NCI-H524 treated with DMSO at 0.1 percent for 48 hours (cell line): Measurements from ENCODE around the gene DOCK2.
A peak's percentile ranks its signal among the peaks of the same experiment; 100 is the strongest.
"Not testable (repeated sequence)": the region's sequence is repeated elsewhere in the genome, so short reads cannot be mapped to it uniquely, and the experiment has no call there.

ENCODE experiments used
- DNase-seq: peaks from one replicate; lab custom pipeline; 2025; lab: John Stamatoyannopoulos, UW

Gene DOCK2

GRCh38 chr5:169756071-169756765 is 119.1 kb downstream of the DOCK2 start:
- DNase-seq: no peak

DNA sequence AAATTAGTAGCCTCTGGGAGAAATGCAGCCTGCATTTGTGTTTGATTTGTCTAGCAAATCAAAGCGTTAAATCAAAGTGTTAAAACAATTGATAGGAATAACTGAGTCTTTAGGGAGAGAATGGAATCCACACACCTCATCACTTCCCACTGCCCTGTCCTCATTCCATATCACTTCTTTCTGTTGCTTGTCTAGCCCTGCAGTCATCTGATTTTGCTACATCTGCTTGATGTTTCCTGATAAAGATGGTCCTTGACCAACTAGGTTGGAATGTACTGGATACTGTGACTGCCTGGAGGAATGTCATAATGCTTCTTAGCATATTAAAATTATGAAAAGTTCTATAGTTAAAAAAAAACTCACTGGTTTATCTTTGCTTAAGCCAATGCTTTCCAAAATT is 119.9 kb downstream of the DOCK2 start:
- DNase-seq: no peak

DNA sequence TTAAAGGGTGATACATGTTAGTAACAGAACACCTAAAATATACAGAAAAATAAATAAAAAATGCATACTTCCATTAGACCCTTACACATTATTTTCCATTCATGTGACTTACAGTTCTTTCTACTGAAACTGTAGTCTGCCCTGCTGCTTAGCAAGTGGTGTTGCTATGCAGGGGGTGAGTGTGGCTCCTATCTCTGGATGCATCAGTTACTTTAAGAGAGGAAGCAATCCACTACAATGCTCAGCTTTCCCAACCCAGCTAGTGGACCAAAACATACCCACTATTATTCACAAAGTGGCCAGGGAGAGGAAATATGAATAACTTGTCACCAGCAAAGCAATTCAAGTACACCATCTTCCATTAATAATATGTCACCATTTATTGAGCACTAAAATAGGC is 121.8 kb downstream of the DOCK2 start:
- DNase-seq: no peak

GRCh38 chr5:169760229-169760628 is 123.2 kb downstream of the DOCK2 start:
- DNase-seq: no peak

- no peak for DNase-seq
Measured at GRCh38 chr5:169762338-169763095, 125.4 kb downstream of the DOCK2 start.

DNA sequence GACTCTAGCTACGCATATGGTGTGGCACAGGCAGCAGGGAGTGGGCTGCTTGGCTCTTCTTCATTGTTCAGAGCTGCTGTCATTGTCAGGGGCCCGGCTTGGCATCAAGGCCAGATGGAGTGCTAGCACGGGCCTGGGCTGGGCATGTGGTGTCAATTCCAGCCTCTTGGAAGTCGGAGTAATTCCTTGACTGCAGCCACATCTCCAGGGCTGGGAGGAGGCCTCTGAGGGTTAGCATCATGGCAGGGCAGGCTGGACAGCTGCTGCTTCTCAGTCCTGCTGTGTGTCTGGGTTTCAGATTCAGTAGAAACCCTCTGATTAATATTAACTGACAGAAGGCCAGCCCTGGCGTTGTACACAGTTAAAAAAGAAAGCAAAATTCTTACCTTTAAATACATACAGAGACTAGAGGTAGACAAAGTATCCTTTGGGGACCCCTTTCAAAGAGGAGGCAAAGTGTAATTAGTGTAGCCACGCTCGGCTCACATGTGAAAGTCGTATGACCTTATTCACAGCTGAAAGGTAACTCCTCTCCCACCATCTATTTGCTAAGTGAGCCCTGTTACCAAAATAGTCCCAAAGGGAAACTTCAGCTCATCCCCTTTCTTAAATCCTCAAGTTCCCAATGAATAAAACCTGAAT is 126.4 kb downstream of the DOCK2 start:
- peak; percentile 74 for DNase-seq

DNA sequence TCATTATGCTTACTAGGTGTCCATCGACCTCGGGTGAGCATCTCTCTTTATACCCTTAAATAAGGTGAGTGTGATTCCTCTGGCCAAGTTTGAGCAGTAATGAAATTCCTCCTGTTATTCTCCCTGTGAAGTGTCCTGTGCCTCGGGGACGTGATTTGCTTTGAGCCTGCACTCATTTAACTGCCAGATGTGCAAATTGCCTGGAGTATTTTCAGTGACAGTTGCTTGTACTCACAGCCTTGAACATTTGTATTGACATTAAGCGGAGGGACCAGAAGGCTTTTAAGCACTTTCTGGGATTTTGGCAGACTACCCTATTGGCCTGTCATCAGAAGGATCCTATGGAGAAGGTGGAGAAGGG is 126.9 kb downstream of the DOCK2 start:
- peak; percentile 92 for DNase-seq

- DNase-seq: no peak
Measured at GRCh38 chr5:169765176-169765996, 128.3 kb downstream of the DOCK2 start.

DNA sequence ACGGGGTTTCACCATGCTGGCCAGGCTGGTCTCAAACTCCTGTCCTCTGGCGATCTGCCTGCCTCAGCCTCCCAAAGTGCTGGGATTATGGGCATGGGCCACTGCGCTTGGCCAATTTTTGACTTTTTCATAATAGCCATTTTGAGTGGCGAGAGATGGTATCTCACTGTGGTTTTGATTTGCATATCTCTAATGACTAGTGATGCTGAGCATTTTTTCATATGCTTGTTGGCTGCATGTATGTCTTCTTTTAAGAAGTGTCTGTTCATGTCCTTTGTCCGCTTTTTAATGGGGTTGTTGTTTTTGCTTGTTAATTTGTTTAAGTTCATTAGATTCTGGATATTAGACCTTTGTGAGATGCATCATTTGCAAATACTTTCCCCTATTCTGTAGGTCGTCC is 129.9 kb downstream of the DOCK2 start:
- DNase-seq: not testable (repeated sequence)

DNA sequence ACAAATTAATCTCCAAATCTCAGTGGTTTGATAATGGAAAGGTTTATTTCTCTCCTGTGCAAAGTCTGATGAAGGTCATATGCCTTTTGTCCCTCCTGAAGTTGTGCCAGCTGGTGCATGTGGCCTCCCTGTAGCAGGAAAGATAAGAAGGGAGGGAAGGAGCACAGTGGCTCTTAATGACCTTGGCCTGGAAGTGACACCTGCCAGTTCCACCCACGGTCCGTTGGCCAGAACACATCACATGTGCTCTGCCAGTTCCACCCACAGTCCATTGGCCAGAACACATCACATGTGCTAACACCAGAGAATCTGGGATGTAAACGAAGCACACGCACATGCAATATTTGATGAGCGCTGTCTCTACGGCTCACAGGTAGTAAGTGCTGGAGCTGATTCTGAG is 130.9 kb downstream of the DOCK2 start:
- DNase-seq: no peak

GRCh38 chr5:169768416-169768815 is 131.3 kb downstream of the DOCK2 start:
- DNase-seq: no peak

- no peak for DNase-seq
Measured at GRCh38 chr5:169770109-169770508, 133.0 kb downstream of the DOCK2 start.

- no peak for DNase-seq
Measured at GRCh38 chr5:169772256-169772655, 135.2 kb downstream of the DOCK2 start.

GRCh38 chr5:169772688-169773087 is 135.6 kb downstream of the DOCK2 start:
- DNase-seq: no peak

DNA sequence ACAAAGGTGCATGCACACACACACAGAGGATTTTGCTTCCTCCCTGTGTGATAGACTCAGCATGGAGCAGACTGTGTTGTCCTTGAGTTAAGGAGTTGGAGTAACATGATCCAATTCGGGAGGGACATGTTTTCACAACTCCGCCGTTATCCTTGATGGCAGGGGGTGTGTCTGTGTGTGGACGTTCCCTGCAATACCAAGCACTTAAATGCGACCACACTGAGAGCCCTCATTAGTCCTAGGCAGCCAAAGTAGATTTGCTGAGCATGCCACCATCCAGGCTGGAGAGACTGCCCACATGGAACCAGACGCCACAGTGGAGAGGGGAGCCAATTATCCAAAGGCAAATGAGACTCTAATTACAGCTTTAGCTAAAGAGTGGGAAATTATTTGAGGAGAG is 140.1 kb downstream of the DOCK2 start:
- peak; percentile 81 for DNase-seq

GRCh38 chr5:169778622-169779596 is 141.8 kb downstream of the DOCK2 start:
- no peak for DNase-seq

GRCh38 chr5:169781420-169782345 is 144.6 kb downstream of the DOCK2 start:
- DNase-seq: no peak

GRCh38 chr5:169785771-169786618 is 148.9 kb downstream of the DOCK2 start:
- no peak for DNase-seq

GRCh38 chr5:169788168-169788567 is 151.1 kb downstream of the DOCK2 start:
- no peak for DNase-seq
